DMS114 treated with DMSO at 0.1 percent for 48 hours (cell line): ENCODE results near the gene CEBPB.

Experiments
- DNase-seq: peaks from one replicate; lab custom pipeline; 2025; ENCODE audit not compliant: unreplicated experiment; lab: John Stamatoyannopoulos, UW

CEBPB gene

GRCh38 chr20:50224531-50225255 lies 34.1 kb downstream of the CEBPB start:
- DNase-seq, result no peak

- no peak for DNase-seq
Measured at GRCh38 chr20:50226093-50226974, 35.7 kb downstream of the CEBPB start.

GRCh38 chr20:50227506-50227905 lies 36.9 kb downstream of the CEBPB start:
- DNase-seq, result no peak

- no peak for DNase-seq
Measured at GRCh38 chr20:50229156-50229607, 38.6 kb downstream of the CEBPB start.

- no peak for DNase-seq
Measured at GRCh38 chr20:50230184-50230583, 39.6 kb downstream of the CEBPB start.

GRCh38 chr20:50230871-50231560 lies 40.4 kb downstream of the CEBPB start:
- no peak for DNase-seq

- no peak for DNase-seq
Measured at GRCh38 chr20:50231854-50232253, 41.2 kb downstream of the CEBPB start.

GRCh38 chr20:50232651-50233324 lies 42.2 kb downstream of the CEBPB start:
- DNase-seq, result no peak

GRCh38 chr20:50233325-50234212 lies 42.9 kb downstream of the CEBPB start:
- no peak for DNase-seq

GRCh38 chr20:50234288-50234687 lies 43.7 kb downstream of the CEBPB start:
- no peak for DNase-seq

GRCh38 chr20:50237349-50237748 lies 46.7 kb downstream of the CEBPB start:
- no peak for DNase-seq

- DNase-seq, result no peak
Measured at GRCh38 chr20:50238081-50238800, 47.6 kb downstream of the CEBPB start.

GRCh38 chr20:50240092-50240491 lies 49.5 kb downstream of the CEBPB start:
- DNase-seq, result no peak

- no peak for DNase-seq
Measured at GRCh38 chr20:50242178-50242514, 51.5 kb downstream of the CEBPB start.
